NCI-H146 treated with DMSO at 0.1 percent for 48 hours (cell line): Measurements from ENCODE around the gene SLX4.

ENCODE experiments used
- DNase-seq: peaks from one replicate; lab custom pipeline; 2025; ENCODE audit not compliant: unreplicated experiment; lab: John Stamatoyannopoulos, UW

The SLX4 gene

DNA sequence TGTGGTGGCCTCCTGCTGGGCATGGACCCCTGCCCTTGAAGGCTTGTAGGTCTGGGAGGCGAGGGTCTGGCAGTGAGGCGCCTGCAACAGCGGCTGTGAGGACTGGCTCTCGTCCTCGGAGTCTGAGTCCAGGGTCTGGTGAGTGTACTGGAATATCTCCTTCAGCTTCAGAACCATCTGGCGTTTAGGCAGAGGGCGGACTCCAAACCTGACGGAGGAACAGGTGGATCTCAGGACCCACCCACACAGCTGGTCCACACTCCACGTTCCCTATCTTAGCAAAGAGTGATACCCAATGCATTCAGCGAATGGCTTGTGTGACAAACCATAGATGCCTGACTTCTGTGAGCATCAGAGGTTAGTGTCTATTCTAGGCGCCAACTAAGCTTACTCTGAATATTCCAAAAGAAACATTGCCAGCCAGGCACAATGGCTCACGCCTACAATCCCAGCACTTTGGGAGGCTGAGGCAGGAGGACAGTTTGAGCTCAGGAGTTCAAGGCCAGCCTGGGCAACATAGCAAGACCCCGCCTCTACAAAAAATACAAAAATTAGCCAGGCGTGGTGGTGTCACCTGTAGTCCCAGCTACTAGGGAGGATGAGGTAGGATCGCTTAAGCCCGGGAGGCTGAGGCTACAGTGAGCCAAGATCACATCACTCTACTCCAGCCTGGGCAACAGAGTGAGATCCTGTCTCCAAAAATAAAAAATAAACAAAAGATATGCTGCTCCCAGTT is 27.9 kb downstream of the SLX4 start:
- no peak for DNase-seq

DNA sequence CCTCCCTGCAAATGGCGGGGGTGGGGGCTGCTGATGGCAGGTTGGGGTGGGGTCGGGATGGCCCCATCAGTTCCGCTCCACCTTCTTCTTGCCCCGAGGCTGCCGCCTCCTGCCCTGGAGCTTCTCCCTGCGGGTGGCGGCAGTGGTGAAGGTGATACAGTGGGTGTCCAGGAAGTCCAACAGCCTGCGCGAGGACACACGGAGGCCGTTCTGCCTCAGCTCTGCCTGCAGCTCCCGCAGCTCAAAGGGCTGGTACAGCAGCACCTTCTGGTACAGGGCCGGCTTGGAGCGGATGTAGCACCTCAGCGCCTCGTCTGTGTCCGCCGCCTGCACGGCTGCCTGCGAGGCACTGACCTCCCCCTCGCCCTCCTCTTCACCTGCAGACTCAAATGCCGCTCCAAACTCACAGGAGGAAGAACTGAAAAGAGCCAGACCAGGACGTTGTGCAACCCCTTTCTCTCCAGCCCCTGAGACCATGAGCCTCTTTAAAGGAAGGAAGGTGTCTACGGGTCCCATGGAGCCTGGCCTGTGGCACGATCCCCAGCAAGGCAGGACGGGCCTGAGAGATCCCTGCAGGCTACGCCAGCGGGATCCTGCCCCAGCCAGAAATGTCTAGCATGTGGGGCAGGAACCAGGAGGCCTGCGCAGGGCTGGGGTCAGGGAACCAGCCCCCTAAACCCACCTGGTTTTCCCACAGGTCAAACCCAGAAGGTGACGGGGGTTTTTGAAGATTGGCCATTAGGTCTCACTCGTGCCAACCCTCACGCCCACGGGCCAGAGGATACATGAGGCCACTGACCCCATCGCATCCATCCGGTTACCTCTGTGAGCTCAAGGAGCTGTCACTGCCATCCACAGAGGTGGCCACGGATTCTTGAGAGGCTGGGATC is 28.9 kb downstream of the SLX4 start:
- DNase-seq = no peak

DNA sequence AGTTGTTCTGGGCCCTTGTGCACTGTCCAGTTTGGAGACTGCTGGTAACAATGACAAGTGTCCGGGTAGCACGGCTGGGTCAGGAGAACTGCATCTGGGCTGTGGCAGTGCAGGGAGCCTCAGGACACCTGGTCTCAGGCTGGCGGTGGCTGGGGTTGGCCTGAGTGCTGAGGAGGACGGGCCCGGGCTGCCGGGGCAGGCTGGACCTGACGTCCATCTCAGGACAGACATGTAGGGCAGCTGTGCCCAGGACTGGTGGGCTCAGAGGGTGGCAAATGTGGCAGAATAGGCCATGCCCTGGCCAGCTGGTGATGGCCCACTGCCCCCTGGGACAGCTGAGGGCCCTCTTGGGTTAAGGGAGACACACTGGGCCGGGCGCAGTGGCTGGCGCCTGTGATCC is 30.0 kb downstream of the SLX4 start:
- no peak for DNase-seq

DNA sequence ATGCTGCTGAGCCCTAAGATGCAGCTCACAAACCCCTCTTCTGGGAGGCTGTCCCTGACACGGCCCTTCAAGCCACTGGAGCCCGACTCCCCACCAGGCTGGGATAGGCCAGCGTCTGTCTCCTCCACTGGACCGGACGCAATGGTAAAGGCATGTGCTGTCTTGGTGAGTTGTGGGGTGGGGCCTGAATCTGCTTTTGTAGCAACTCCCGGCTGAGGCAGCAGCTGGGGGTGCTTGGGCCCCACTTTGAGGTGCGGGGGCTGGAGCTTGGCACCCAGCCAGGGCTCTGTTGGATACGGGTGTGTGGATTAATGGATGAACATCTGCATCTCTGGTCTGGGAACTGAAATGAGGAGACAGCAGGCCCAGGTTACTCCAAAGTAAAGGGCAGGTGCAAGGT is 30.7 kb downstream of the SLX4 start:
- no peak for DNase-seq

DNA sequence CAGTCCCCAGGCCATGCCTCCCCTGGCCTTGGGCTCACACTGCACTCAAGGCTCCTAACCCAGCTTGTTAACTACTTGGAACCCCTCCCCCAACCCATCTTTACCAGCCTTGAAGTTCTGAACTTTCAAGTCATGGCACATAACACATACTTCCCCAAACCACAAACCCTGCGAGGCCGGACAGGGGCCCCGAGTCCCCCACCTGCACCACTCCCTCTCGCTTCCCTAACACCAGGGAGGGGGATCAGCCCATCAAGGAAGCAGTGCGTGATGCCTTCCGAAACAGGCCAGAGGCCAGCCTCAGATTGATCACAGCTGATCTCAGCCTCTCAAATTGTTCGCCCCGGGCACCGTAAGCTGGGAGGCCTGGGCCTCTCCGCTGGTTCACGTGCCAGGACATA is 31.2 kb downstream of the SLX4 start:
- DNase-seq = no peak

DNA sequence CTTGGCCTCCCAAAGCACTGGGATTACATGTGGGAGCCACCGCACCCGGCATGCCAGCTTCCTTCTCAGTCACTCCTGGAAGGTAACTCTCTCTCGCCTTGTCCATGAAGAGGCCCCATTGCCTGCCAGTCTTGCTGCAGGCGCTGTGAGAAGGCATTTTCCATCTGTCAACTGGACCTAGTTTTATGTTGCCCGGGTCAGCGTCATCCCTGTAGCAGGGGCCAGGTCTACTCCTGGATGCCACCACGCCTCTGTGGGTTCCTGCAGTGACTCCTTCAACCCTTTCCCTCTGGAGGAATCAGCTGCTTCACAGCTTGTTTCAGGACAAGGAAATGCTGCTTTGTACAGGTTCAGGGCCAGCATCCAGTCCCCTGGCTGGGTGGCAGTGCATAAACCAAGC is 31.6 kb downstream of the SLX4 start:
- no peak for DNase-seq

DNA sequence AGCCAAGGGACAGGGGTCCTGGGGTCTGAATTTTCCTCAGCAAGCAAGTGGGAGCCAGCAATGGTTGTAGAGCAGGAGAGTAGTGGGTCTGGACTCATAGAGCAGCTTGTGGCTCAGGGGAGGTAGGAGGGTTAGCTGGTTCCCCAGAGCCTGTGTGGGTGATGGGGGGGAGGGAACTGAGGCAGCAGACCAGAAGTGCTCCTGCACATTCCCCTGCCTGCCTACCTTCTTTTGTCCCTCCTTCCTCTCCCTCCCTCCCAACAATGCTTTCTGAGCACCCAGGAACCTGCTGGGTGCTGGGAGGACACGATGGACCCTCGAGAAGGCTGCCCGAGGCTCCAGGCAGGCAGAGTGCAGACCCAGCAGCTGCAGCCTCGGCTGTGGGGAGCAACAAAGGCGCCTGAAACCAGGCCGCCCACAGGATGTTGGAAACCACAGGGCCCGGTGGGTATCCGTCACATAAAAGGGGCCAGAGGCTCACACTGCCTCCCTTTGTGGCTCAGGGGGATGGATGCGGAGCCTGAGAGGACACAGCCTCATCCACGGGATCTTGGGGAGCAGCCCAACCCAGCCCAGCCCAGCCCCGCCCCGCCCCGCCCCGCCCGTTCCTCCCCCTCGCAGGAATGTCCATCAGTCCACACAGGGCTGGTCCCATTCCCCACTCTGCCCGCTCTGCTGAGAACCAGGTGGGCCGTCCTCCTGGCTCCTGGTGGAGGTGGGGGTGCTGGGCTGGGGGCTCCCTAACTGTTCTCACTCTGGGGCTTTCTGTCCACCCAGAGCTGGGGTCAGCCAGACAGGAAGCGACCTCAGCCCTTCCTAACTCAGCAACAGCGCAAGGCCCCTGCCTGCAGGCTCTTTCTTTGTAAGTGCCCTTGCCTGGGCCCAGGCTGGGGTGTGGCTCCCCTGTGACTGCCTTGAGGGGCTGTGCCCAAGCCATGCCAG is 32.5 kb downstream of the SLX4 start:
- DNase-seq = no peak

DNA sequence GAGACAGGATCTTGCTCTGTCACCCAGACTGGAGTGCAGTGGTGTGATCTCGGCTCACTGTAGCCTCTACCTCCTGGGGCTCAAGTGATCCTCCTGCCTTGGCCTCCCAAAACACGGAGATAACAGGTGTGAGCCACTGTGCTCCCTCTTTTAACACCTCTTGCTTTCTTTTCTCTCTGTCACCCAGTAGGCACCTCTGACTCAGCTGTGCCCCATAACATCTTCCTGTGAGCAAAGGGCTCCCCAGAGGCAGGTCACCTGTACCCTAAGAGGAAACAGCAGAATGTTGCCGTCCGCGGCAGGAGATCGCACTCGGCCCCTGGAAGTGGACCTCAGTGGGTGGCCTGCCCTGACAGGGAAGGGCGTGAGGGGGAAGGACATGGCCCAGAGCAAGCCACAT is 33.3 kb downstream of the SLX4 start:
- no peak for DNase-seq

DNA sequence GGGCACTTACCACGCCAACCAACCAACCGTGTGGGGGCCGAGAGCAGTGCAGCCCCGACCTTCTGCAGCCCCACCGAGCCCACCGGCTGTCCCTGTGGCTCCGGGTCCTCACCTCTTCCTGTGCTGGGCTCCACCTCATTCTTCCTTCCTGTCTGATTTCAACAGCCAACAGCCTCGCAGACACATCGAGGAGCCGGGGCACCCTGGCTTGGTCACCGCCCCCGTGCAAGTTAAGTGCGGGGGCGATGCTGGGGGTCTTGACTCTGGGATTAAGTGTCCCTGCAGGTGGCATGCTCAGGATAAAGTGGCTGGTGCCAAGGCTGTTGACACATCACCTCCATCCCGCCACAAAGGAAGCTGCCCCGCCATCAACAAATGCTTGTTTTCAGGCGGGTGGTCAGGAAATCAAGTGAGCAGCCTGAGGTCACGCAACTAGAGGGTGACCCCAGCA is 34.1 kb downstream of the SLX4 start, which contains the start of gene NLRC3:
TSS of gene NLRC3 (minus strand) at position 102 of the 451 bp plus-strand sequence. CDS start 12,367 bp downstream, outside the sequence.
- DNase-seq = no peak

DNA sequence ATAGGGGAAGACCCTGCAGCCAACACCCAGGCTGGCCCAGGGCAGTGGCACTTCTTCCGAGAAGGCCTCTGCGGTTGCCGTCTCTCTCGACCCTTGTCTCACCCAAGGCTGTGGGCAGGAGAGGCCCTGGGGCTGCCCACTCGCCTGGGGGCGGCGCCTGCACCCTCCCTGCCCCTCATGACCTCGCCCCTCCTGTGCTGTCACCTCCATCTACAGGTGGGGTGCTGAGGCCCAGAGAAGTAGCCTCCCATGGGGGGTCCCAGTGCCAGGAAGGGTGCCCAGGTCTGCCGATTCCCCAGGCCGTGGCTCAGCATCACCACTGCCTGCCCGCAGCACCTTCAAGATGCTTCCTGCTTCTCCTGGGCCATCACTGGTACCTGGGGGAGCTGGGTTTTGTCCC is 35.2 kb downstream of the SLX4 start:
- DNase-seq = no peak

DNA sequence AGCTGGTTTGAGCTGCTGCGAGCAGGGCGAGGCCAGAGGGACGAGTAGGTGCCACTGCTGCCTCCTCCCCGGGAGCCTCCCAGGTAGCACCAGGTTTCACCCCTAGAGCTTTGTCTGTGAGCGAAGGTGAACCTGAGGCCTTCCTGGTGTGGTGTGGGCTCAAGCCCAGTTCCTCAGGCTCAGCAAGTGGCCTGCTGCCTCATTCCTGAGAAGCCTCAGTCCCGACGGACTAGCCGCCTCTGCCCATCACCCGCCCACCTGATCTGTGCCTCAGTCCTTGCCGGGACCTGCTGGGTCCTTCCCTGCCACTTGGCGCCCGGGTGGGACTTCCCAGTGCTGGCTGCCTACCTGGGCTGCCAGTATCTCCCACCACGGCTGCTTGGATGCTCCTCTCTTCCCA is 35.9 kb downstream of the SLX4 start:
- DNase-seq = no peak

DNA sequence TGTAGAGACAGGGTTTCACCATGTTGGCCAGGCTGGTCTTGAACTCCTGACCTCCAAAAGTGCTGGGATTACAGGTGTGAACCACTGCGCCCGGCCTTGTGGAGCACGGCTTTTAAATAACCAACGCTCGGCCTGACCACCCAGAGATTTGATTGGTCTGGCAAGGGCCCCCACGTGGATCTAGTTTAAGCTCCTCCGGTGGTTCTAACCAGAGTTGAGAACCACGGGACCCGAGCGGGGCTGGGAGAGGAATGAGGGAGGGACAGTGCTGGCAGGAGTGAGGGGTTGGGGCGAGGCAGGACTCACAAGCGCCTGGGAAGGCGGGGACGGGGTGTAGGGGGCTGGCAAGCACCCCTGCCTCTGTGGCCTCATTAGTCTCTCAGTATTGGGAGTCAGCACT is 37.2 kb downstream of the SLX4 start:
- no peak for DNase-seq

DNA sequence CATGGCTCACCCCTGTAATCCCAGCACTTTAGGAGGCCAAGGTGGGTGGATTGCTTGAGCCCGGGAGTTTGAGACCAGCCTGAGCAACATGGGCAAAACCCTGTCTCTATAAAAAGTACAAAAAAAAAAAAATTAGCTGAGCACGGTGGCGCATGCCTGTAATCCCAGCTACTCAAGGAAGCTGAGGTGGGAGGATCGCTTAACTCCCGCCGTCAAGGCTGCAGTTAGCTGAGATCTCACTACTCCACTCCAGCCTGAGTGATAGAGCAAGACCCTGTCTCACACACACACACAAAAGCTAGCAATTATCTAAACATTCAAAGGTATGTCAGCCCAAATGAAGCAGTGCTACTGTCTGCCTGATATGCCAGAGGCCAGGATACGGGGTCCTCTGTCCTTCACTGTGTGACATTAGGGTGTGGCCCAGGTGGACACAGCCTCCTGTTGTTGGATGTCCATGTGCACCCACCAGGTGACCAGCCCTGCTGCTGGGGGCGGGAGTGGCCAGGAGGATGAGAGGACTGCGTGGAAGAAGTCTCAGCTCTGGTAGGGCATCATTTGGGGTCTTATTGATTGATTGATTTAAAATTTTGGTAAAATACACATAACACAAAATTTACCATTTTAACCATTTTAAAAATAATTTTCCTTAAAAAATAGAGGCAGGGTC is 38.1 kb downstream of the SLX4 start:
- DNase-seq = no peak

DNA sequence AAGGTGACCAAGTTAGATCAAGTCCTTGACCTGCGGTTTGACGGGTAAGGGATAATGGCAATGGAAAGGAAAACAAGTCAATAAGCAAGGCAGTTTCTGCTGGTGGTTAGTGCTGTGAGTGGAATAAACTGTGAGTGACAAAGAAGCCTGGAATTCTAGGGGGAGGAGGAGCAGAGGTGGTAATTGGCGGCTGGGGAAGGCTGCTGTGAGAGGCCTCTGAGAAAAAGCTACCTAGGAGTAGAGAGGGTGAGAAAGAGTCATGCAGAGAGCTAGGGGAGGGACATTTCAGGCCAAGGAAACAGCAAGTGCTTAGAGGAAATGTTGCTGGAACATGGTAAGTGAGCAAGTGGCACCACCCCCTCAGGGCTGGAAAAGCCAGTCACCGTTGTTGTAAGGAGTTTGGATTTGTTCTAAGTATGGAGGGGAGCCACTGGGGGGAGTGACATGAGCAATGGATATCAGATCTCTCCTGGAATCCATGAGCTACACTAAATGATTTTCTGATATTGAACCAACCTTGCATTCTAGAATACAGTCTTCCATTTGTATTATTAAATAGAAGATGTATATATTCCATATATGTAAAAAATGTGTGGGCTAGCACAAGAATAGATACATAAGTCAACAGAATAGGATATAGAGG is 40.9 kb downstream of the SLX4 start:
- no peak for DNase-seq

DNA sequence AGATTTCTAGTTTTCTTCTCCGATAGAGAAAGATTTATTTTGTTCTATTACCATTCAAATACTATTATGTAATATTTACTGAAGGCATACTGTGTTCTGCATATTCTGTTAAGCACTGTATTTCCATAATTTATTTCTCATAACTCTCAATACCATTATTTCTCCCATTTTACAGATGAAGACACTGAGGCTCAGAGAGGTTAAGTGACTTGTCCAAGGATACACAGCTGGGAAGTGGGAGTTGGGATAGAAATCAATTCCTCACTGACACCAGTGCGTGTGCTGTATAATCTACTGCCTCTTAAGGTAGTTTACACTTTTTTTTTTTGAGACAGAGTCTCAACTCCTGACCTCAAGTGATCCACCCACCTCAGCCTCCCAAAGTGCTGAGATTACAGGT is 41.6 kb downstream of the SLX4 start:
- no peak for DNase-seq

DNA sequence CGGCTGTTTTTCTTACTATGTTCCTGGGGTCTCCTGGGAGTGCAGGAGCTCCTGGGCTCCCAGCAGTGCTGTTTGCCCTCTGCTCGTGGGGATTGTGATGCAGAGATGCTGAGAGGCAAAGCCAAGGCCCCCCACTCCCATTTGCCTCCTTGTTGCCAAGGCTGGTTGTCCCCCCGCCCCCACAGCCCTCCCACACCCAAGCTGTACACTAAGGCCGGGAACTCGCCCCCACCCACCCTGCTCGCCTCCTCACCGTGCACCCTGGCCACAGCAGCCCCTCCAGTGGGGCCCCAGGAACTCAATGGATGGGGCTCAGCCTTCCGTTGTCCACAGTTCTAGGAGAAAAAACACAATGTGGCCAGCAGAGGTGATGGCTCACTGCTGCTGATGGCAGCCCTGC is 44.4 kb downstream of the SLX4 start:
- no peak for DNase-seq

DNA sequence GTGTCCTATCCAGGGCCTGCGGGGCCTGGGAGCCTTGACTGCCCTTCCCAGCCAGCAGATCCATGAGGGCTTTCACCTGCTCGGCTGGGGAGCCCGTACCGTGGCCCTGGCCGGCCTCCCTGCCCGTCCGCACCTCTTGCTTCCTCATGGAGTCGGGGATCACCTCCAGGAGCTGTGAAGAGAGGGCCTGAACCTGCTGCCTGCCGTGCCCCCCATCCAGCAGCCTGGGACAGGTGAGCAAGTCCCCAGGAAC is 46.6 kb downstream of the SLX4 start:
- no peak for DNase-seq

DNA sequence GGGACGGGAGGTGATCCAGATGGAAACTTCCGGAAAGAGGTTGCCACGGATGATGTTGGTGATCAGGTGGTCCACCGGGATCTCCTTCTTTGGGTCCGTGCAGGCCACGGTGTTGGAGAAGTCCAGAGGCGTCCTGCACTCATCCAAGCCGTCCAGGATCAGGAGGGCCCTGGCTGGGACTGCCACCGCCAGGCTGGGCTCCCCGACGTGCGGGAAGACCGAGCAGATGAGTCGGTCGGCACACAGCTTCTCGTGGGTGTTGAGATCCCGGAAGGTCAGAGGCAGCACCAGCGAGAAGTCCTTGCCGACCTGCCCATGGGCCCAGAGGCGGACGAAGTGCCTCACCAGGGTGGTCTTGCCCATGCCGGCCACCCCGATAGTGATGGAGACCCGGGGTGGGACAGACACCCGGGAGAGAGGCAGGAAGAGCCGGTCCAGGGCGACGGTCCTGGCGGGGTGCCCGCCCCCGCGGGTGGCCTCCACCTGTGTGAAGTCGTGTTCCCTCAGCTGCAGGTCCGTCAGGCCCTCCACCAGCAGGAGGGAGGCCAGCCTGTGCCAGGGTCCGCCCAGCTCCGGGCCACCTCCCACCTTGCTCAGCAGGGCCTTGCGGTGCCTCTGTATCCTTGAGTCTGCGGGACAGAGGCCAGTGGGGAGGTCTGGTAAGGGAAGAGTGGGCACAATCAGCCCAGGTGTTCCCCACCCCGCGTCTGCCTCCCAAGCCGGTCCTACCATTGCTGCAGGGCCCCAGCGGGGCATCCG is 47.1 kb downstream of the SLX4 start:
- DNase-seq = no peak

DNA sequence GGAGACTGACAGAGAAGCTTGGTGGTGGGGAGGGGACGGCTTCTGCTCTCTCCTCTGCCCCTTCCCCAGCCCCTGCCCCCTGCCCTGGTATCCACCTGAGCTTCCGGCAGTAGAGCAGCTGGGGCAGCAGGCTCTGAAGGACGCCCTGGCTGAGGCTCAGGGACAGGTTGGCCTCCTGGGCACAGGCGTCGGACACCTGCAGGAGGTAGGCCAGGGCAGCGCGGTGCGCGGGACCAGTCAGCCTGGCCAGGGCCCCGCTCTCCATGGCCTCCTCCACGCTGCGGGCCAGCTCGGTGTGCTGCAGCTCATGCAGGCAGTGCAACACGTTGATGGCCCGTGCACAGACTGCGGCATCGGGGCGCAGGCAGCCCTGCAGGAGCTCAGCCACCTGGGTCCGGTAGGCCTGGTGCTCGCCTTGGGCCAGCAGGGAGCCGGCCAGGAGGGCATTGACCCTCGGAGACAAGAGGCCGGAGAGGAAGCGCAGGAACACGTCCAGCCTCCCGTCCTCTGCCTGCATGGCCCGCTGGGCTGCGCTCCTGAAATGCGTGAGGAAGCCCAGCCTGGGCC is 48.4 kb downstream of the SLX4 start:
- DNase-seq = no peak
